HG03521 (cell line): Measurements from ENCODE around the gene VAMP2.

ENCODE experiments used
- ATAC-seq: cut with Tn5 transposase; IDR thresholded peaks from one replicate; pipeline ENCODE4 v1.9.1; 2021; ENCODE audit warnings: mild to moderate bottlenecking, moderate library complexity; ENCODE audit not compliant: unreplicated experiment

VAMP2 gene

DNA sequence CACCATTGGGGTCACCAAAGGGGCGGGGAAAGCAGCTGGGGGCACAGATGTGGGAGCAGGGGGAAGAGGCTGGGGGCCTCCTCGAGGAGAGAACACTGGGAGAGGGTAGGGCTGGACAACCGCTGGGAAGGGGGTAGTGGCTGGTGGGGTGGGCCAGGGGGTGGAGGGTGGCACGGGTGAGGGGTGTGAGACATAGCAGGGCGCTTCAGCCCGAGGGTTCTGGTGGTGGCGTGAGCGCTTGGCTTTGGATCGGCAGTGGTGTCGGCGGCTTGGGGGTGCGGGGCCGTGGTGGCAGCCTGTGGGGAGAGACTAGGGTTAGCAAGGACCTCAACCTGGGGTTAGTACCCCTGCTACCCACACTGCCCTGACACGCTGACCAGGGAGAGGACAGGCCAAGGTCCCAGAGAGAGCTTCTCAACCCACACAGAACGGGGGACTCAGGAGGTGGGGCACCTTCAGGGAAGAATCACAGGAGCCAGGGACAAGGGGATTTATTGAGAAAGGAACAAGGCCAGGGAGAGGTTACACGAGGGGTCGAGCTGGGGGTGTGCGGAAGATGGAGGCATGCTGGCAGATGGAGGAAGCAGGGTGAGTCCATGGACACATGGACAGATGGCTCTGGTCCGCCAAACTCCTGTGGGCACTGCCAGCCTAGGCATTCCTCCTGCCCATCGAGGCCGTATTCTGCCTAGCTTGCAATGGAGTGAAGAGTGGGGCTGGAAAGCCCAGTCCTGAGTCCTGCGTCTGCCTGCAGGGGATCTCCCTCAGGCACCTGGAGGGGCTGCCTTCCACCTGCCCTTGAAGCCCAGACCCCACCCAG lies 19.0 kb downstream of the VAMP2 start:
- ATAC-seq = no peak

DNA sequence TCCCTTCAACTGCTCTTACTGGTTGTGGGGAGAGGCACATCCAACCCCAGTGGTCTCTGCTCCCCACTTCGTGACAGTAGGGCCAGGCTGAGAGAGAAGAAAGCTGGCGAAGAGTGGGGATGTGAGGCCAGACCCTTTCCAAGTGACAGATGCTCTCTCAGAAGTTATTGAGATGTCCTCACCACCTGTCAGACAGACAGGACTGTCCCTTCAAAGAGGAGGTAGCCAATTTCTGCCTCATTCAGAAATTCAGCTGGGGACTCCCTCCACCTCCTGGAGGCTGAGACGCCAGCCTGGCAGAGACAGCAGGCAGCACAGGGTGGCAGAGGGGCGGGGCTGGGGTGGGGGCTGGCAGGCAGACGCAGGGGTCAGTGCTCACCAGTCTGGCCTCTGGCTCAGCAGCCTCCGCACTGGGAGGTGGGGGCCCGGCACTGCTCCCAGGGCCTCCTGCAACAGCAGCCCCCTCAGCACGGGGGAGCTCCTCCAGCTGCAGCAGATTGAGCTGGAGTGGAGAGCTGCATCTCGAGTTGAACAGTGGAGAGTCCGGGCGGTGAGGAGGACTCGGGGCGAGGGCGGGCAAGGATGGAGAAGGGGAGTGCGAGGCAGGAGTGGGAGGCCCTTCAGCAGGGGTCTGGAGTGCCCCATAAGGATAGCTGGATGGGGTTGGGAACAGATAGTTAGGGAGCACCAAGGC lies 19.7 kb downstream of the VAMP2 start:
- ATAC-seq = no peak

DNA sequence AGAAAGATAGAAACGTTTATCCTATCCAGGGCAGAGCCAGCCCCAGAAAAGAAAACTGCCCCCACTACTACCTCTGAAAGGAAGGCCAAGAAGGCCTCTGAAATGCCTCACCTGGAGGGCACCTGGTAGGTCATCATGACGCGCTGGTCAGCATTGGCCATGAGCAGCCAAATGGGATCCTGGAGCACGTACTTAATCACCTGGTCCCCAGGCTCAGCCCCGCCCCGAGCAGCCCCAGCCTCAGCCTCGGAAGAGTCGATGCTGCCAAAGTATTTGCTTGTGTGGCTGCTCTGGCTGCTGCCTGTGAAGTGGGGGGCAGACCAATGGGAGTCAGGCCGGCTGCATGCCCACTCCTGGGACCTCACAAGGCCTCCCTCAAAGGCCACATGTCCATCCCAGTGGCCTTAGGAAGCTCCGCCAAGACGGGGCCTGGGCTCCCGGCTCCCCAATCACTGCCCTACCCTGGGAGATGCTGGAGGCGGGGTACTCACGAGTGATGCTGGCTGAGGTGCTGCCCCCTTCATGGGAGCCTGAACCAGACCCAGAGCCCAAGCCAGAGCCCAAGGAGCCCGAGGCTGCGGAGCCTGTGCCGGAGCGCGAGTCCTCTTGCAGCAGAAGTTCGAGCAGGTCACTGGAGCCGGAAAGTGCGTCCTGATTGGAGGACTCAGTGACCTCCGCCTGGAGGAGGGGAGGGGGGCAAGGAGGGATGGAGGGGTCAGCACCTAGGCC lies 20.4 kb downstream of the VAMP2 start:
- ATAC-seq = no peak

DNA sequence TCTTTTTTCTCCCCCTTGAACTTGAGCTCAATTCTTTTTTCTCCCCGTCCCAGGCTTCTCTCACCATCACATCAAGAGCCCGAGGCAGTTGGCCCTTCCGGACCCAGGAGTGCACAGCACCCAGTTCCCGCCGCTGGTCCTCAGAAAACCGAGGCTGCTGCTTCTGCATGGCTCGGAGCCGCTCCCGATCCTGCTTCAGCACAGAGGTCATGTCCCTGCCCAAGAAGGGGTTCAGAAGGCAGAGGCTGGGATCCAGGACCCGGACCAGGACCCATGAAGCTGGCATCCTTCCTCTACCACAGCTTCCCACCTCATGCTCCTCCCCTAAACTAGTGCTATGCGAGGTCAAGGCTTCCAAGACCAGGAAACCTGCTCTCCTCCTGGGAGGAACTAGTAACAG lies 21.0 kb downstream of the VAMP2 start:
- ATAC-seq = no peak

DNA sequence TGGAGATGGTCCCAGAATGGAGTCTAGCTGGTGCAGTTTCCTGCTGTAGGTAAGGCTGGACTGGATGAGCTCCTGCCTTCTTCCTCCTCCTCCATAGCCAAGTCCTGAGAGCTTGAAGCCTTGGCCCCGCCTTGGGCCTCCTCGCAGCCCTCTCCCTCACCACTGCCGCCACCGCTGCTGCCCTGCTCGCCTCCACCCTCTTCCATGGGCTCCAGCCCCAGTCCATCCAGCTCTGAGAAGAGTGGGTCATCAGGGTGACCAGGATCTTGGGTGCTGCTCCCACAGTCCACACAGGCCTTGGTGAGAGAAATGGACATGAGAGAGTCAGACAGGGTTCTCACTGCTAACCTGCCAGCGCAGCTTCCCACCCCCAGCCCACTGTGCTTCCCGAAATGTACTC lies 21.7 kb downstream of the VAMP2 start:
- no peak for ATAC-seq

DNA sequence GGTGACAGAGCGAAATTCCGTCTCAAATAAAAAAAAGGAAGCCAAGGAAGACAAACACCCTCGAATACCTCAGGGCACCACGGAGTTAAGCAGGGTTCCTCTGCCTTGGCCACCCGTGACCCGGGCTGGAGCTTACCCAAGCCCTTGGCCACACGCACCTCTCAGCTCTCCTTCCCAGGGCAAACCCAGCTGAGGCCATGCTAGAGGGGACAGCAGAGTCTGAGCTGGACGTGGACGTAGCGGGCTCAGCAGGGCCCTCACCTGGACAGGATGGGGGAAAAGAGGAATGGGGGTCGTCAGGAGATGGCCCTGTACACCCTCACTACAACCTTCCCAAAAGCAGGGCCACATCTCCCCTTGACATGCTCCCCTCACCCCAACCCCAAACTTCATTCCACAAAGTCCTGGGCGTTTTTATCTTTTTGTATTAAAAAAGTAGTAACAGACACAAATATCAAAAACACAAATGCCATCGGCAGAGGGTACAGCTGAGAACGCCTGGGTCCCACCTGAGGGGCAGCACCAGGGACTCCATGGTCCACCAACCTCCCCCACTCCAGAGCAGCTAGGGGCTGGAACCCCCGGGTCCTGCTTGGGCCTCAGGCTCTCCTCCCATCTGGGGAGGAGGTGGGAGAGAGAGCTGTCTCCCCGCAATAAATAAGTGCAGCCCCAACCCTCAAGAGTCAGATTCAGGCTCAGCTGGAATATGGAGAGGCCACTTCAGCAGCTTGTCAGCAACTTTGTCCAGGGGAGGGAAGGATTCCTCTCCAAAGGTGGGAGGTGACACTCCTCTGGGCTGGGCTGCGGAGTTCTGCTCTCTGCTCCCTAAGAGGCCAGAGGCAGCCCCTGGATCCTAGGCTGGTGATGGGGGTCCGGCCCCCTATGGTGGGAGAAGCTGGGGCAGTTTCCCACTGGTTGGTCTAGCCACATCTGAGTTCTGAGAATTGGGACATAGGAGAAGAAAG lies 22.4 kb downstream of the VAMP2 start:
- no peak for ATAC-seq

DNA sequence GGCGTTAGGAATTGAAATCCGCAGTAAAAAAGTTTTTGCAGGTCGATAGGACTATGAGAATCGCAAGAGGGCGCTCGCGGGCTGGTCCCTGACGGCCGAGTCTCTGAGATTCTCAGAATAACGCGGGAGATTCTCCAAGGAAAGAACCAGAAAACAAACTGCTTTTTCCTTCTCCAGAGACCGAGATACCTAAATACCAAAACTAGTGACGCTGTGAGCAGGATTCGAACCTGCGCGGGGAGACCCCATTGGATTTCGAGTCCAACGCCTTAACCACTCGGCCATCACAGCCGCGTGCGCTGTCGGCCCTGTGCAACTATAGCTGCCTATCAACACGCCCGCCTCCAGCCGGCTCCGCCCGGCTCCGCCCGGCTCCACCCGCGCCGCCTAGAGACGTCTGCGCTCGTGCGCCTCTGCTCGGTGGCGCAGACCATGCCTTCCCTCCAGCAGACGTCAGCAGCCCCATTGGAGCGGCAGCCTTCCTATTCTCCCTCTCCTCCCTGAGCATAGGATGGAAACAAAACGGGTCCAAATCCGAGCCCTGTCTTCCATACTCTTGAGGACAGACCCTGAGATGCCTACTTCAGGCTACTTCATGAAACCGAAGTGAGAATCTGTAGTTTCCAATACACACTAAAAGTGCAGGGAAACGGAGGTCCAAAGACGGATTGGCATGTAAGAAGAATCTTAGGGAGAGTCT lies 23.9 kb downstream of the VAMP2 start:
- peak; percentile 87 for ATAC-seq

DNA sequence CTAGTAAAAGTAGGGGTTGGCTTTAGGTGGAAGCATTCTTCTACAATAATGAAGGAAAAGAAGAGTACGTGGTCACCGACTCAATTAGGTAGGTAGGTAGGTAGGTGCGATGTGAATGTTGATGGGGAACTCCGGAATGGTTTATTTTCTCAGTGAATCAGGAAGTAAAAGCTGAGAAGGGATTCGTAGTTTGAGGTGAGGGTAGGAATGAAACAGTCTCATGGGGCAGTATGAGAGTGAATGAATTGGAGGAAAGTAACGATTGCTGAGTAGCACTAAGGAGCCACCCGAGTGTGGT lies 24.4 kb downstream of the VAMP2 start:
- no peak for ATAC-seq

DNA sequence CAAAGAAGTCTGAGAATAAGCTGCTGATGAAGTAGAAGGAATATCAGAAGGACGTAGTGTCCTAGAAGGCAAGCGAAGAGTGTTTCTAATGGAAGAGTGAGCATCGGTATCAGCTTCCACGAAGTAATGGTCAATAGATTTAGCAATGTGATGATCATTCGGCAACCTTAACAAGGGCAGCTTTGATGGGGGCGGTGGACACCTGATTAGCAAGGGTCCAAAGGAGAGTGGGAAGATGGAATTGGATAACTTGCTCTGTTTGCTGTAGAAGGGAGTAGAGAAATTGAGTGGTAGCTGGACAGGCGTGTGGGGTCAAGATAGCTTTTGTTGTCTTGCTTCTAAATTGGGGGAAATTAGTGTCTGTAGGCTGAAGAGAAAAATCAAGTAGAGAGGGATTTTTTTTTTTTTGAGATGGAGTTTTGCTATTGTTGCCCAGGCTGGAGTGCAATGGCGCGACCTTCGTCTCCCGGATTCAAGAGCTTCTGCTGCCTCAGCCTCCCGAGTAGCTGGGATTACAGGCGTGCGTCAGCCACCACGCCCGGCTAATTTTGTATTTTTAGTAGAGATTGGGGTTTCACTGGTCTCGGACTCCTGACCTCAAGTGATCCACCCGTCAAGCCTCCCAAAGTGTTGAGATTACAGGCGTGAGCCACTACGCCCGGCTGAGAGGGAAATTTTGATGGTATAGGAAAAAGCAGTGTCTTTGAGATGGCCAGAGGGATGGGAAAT lies 24.9 kb downstream of the VAMP2 start:
- no peak for ATAC-seq

DNA sequence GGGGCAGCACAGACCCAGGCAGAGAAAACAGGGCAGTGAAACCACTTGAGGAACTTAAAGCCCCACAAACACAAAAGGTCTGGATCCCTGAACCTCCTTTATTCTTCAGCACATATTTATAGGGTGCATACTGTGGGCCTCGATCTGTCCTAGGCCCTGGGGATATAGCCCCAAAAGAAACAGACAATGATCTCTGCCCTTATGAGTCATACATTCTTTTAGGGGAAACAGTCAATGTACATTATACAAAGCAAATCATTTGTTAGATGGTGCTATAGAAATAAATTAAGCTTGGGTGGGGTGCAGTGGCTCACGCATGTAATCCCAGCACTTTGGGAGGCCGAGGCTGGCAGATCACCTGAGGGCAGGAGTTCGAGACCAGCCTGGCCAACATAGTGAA lies 28.8 kb downstream of the VAMP2 start:
- no peak for ATAC-seq

DNA sequence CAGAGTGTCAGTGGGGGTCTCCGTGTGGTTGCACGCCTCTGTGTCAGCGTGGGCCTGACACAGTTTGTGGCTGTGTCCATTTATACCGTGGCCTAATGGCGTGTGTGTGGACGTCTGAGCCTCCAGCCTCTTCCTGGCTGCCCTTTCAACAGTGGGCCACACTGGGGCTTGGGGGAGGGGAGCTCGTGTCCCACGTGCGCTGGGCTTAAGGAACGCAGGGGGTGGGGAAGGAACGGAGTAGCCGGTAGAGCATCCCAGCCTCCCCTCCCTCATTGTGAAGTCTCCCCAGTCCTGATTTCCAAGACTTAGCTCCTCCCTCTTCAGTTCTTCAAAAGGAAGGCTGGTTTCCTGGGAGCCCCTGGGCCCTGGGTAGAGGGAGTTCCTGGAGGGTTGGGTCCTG lies 29.3 kb downstream of the VAMP2 start:
- ATAC-seq = no peak

DNA sequence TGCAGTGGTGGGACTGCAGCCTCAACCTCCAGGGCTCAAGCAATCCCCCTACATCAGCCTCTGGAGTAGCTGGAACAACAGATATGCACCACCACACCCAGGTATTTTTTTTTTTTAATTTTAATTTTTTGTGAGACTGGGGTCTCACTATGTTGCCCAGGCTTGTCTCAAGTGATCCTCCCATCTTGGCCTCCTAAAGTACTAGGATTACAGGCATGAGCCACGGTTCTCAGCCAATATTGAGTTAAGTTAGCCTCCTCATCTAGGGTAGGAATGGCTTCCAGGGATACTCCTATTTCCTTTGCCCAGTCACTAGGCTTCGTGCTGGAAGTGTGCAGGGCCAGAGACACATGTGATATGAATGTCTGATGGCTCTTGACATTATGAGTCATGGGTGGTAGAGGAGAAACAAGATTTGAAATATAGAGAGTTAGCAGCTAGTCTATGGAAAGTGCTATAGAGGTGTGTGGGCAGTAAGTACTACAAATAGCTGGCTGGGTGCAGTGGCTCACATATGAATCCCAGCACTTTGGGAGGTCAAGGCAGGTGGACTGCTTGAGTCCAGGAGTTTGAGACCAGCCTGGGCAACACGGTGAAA lies 30.8 kb downstream of the VAMP2 start:
- no peak for ATAC-seq

DNA sequence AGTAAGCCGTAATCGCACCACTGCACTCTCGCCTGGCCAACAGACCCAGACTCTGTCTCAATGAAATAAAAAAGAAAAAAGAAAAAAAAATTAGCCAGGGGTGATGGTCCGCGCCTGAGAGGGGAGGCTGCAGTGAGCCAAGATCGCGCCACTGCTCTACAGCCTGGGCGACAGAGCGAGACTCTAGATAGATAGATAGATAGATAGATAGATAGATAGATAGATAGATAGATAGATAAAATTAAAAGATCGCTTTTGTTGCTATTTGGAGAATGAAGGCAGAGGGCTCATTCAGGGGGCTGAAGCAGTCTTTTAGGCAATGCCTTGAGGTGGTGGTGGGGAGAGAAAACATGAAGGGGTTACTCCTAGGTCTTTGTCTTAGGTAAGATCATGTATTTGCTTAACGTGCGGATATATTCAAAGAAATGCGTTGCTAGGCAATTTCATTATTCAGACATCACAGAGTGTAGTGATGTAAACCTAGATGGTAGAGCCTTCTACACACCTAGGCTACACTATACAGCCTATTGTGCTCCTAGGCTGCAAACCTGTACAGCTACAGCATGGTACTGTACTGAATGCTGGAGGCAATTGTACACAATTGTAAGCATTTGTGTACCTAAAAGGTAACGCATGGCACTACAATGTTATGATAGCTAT lies 34.5 kb downstream of the VAMP2 start:
- ATAC-seq = no peak

DNA sequence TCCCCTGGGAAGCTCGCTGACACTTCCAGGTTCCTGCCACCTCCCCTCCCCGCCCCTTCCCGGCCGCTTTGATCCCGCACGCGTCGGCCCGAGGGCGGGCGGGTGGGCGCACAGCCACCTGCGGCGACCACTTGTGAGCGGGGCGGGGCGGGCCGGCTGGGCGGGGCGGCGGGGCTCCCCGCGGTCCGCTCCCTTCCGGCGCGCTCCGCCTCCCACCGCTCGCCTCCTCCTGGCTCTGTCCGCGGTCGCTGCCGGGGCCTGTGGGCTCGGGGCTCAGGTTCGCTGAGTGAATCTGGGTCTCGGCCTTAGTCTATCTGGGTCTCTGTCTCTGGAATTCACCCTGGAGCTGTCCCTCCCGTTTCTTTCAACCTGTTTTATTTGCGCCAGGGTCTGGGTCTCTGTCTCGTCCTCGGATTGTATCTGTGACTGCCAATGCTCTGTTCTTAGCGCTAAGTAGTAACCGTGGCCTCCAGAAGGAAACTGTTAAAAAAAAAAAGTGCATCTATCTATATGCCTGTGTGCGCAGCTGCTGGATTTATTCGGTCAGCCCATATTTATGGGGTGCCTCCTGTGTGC lies 36.2 kb downstream of the VAMP2 start:
- no peak for ATAC-seq

DNA sequence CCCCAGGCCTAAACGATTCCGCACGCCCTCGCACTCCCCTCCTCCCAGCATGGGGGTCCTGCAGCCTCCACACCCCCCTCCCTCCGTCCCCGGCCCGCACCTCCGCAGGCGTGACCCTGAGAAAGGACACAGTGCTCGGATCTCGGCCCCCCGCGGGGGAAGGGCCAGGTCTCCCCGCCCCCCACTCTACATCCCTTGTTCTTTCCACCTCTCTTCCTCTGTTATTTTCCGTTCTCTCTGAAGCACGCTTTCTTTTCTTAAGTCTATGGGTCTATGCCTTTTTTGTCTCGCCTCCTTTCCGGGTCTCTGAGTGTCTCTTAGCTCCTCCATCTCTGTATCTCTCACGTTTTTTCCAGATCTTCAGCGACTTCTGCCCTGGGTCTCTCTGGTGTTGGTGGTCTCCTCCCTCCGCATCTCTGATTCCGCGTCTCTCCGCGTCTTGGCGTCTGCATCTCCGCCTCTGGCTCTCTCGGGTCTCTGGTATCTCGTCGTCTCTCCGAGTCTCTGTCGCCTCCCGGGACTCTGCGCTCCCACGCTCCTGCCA lies 36.7 kb downstream of the VAMP2 start:
- ATAC-seq = no peak

DNA sequence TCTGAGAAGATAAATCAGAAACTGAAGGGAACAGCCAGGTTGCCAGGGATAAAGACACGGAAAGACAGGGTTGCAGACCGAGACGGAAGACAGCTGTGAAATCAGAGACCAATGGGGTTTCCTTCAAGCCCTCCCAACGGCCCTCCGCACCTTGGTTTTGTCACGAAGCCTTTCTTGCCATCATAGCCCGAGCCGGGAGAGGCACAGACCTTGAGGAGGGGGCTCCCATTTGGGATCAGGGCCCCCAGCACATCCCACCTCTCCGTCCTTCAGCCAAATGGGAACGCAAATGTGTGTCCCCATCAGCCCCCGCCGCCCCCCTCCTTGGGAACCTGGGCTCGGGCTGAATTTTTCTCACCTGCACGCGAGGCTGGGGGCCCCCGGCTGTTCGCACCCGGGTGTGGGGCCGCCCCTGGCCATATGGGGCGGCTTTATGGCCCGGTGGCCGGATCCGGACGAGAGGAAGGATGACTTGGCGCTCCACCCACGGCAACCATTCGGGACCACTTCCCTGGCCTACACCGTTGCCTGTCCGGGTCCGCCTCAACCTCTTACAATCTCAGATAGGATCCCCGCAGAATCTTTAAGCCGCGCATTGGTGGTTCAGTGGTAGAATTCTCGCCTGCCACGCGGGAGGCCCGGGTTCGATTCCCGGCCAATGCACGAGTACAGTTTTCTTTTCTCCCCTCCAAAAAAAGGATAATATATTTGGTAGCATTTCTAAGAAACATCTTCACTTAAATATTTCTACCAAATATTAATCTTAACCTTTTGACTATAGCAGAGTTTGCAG lies 37.4 kb downstream of the VAMP2 start:
- ATAC-seq = no peak
